Fibroblast of villous mesenchyme (primary cell): ENCODE results near the gene HLA-F. TPM values are rescaled to one million over a fixed set of nuclear protein-coding genes. Genes with fewer than 3 reads are reported as not detected.

Source experiments
- DNase-seq: peaks from one replicate; pipeline ENCODE4 v3.0.0-alpha.2; 2010; ENCODE audit warnings: low read depth
- H3K4me3 ChIP-seq: 2 replicates; pipeline ENCODE4 v1.5.1; 2011; ENCODE audit warnings: low read depth, mild to moderate bottlenecking, low read length
- CTCF ChIP-seq: IDR thresholded peaks from 2 replicates; pipeline ENCODE4 v1.5.1; 2012; ENCODE audit warnings: low read depth, mild to moderate bottlenecking, low read length; ENCODE audit not compliant: insufficient read depth
- total RNA-seq: library from RNA; depleted of rRNA; stranded (reverse); fragments of >200 nt; gene quantifications from 2 replicates; pipeline ENCODE4 v1.2.3, GENCODE V29; 2012

Gene HLA-F
- 27.2 and 42.2 TPM in 2 replicates for total RNA-seq

GRCh38 chr6:29723262-29723665, at the start of gene HLA-F:
TSS of gene HLA-F (plus strand) at chr6:29723434. CDS start at chr6:29723464, 30 bp downstream.
- H3K4me3 ChIP-seq: peak within 1 kb of the TSS; percentile 76
- DNase-seq: peak; percentile 88
- no peak for TF ChIP-seq CTCF

- no peak for DNase-seq
- no peak overlapping the region for H3K4me3 ChIP-seq
- TF ChIP-seq CTCF: no peak
Measured at GRCh38 chr6:29674008-29674407, 49.2 kb upstream of the HLA-F start.

- no peak for TF ChIP-seq CTCF
- no peak overlapping the region for H3K4me3 ChIP-seq
- DNase-seq: no peak
Measured at GRCh38 chr6:29675561-29675960, 47.7 kb upstream of the HLA-F start.

GRCh38 chr6:29676981-29677601, 46.1 kb upstream of the HLA-F start:
- DNase-seq: no peak
- no peak overlapping the region for H3K4me3 ChIP-seq
- no peak for TF ChIP-seq CTCF

- TF ChIP-seq CTCF: no peak
- no peak overlapping the region for H3K4me3 ChIP-seq
- DNase-seq: no peak
Measured at GRCh38 chr6:29678114-29678513, 45.1 kb upstream of the HLA-F start.

- no peak for TF ChIP-seq CTCF
- no peak overlapping the region for H3K4me3 ChIP-seq
Measured at GRCh38 chr6:29679962-29680361, 43.3 kb upstream of the HLA-F start.

GRCh38 chr6:29680416-29680815, 42.8 kb upstream of the HLA-F start:
- DNase-seq: no peak
- H3K4me3 ChIP-seq: no peak overlapping the region
- no peak for TF ChIP-seq CTCF

More at GRCh38 chr6:29679962-29680361, 43.3 kb upstream of the HLA-F start:
- no peak for DNase-seq
